ENCODE results near the gene ADAMTS17.

DNA sequence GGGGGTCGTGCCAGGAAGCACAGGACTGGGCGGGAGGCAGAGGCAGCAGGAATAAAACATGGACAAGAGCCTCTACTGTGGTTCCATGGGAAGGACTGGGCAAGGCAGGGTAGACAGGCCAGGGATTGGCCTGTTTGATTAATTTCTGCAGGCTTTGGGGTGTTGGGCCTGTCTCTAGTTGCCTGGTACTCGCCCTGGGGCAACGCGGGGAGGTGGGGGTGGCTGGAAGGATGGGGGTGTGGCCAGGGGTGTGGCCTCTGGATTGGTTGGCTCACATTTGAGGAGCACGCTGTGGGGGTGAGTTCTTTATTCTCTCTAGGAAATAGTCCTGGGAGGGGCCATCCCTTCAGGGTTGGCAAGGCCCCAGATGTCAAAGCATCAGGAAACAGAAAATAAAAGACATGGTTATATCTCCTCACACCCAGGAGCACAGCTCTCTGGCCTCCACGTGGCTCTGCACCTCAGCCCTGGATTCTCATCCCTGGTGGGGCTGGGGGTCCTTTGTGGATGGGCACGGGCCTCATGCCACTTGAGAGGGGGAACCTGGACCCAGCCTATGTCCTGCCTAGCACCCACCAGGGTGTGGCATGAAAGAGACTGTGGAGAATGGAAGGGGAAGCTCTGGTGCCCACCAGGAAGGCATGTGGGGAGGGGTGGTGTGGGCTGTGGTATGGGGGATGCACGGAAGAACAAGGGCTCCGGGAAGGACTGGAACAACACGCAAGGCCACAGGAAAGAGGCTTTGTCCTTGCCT lies 385.6 kb downstream of the ADAMTS17 start:
- TF ChIP-seq, protein P1, sequence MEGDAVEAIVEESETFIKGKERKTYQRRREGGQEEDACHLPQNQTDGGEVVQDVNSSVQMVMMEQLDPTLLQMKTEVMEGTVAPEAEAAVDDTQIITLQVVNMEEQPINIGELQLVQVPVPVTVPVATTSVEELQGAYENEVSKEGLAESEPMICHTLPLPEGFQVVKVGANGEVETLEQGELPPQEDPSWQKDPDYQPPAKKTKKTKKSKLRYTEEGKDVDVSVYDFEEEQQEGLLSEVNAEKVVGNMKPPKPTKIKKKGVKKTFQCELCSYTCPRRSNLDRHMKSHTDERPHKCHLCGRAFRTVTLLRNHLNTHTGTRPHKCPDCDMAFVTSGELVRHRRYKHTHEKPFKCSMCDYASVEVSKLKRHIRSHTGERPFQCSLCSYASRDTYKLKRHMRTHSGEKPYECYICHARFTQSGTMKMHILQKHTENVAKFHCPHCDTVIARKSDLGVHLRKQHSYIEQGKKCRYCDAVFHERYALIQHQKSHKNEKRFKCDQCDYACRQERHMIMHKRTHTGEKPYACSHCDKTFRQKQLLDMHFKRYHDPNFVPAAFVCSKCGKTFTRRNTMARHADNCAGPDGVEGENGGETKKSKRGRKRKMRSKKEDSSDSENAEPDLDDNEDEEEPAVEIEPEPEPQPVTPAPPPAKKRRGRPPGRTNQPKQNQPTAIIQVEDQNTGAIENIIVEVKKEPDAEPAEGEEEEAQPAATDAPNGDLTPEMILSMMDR (IDR thresholded peaks at IDR 0.05): no peak
- no peak for TF ChIP-seq EZH2 (IDR thresholded peaks at IDR 0.05)

Data from neural progenitor cell (in vitro differentiated cells).